HepG2 (cell line): ENCODE data around the gene TTLL6.

Experiments used
- JUND ChIP-seq: sonication (generic); formaldehyde crosslinking; IDR thresholded peaks from 2 replicates; pipeline ENCODE4 v1.8.0; 2022; ENCODE audit warnings: mild to moderate bottlenecking, missing genetic modification reagents
- MAX ChIP-seq: IDR thresholded peaks from 2 replicates; pipeline ENCODE4 v1.6.1; 2012; ENCODE audit warnings: inconsistent platforms

- no peak for TF ChIP-seq JUND
- TF ChIP-seq MAX = no peak
These were observed 87.4 kb downstream of the TTLL6 start for GRCh38 chr17:48729335-48730239.
